DMS 273 (cell line): Measurements from ENCODE around the gene LAMA5.

Experiments used
- DNase-seq: peaks from one replicate; lab custom pipeline; 2025; ENCODE audit not compliant: unreplicated experiment; lab: John Stamatoyannopoulos, UW

Gene LAMA5

DNA sequence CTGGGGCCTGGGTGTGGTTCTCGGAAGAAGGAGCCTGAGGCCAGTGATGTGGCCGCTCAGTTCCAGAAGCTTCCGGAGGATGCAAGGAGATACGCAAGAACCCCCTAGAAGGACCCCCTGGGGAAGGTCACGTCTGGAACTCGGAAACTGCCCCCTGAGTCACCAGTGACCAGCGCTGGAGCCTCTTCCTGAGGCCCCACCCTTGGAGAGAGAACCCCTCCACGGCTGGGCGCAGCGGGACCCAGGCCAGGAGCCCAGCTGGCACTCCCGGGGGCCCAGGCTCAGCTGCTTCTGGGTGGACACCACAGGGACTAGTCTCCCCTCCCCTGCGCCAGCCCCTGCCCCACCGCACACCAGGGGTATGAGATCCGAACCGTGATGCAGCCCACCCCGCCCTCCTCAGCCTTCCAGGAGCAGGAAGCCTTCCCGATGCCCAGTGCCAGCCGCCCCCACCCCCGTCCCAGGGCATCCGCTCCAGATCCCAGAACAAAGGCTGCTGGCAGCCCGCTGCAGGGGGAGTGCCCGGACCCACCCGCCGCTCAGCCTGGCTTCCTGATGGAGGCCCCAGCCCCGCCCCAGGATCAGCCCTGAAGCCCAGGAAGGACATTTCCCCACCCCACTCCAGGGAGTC is 7.5 kb downstream of the LAMA5 start:
- DNase-seq: no peak

DNA sequence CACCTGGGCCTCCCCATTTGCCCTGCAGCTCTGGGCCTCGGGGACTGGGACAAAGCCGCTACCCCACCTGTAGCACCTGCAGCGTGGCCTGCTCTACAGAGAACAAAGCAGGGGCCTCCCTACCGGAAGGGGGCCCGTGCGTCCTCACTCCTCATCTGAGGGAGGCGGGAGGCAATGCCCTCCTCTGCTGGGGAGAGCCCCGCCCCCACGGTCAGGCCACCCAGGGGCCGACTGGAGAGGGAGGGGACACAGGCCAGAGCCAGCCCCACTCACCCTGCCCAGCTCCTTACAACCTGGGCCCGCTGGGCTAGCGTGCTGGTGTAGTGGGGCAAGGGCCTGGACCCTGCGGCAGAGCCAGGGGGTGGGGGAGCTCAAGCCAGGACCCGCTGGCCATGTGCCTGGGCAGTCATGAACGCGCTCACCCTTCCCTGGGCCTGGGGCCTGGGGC is 8.0 kb downstream of the LAMA5 start:
- no peak for DNase-seq

DNA sequence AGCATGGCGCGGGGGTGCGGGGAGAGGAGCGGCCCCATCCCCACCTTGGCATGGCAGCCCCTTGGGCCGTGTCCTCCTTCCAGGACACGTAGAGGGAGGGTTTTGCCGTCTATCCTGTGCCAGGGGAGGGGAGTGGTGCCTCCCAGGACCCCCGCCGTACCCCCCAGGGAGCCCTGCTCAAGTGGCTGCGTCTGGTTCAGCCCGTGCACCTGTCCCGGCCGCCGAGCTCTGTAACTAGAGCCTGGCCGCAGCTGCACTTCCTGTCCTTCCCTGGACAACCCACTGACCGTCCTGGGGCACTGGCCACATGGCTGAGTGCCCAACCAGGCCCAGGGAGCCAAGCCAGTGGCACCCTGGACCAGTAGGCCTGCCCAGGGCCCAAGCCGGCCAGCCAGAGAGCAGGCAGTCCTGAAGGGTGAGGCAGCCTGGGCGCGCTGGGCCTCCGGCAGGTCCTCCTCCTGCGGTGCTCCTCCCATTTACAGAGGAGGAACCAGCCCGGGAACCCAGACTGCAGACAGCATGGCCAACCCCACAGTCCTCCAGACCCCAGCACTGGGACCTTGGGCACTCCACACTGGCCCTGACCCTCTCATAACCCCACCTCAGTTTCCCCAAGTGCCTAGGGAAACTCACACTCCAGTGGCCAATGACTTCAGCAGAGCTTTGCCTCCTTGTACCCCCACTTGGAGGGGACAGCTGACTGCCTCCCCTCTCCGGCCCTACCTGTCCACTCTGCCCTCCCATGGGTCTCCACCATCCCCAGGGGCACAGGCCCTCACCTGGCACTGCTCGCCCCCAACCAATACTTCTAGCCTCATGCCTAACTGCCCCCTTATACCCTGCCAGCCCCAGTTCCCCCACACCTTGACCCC is 8.7 kb downstream of the LAMA5 start:
- DNase-seq: no peak

DNA sequence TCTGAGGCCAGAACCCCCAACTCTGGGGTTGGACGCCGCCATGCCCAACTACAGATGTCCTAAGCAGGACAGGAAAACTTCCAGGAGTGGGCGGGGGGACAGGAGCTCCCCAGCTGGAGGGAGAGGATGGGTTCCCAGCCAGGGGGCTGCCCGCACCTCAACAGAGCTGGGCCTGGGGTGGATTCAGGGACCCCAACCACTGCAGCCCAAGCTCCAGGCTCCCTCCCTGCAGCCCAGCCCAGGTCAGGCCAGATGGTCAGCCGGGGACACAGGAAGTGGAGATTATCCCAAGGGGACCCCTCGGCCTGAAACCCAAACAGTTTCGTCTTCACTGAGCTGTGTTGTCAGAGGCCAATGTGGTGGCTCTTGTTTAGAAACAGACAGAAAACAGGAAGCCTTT is 9.4 kb downstream of the LAMA5 start:
- no peak for DNase-seq

DNA sequence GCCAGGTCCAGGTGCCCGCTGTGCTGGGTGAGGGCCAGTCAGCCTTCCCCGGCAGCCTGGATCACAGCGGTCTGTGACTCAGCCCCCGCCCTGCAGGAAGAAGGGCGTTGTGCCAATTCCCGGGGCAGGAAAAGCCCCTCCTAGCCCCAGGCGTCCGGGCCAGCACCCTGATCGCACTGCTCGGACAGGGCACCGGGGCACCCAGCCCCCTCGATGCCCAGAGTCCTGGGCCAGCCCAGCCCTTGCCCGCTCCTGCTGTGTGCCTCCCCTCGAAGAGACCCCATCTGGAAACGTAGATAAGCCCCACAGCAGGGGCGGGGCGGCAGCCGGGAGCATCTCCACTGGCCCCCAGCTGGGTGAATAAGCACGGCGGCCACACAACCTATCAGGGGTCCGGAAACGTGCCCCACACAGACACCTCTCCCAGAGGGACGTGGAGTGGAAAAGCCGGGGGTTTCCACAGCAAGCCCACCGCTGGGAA is 9.9 kb downstream of the LAMA5 start:
- peak; percentile 64 for DNase-seq

DNA sequence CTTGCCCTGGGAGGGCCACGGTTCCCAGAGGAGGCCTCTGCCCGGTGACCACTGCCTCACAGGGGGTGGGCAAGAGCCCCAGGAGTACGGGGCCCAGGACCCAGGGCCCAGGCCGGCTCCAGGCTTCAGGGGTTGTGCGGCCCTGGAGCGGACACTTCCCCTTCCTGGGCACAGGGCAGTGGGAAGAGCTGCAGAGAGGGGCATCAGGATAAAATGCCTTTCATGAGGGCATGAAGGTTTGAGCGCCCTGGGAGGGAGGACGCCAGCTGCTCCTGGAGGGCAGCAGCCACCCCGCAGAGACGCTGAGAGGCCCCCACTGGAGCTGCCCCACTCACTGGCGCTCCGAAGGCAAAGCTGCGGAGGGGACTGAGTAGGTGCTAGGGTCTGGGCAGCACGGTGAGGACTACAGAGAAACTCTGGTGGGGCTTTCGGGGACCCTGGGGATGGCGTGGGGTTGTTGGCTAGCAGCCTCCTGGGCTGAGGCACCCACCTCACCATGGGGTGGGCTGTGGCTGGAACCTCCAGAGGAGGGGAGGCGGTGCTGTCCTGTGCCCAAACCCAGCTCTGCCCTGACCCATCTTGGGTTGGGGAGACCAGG is 10.4 kb downstream of the LAMA5 start:
- DNase-seq: peak; percentile 56

DNA sequence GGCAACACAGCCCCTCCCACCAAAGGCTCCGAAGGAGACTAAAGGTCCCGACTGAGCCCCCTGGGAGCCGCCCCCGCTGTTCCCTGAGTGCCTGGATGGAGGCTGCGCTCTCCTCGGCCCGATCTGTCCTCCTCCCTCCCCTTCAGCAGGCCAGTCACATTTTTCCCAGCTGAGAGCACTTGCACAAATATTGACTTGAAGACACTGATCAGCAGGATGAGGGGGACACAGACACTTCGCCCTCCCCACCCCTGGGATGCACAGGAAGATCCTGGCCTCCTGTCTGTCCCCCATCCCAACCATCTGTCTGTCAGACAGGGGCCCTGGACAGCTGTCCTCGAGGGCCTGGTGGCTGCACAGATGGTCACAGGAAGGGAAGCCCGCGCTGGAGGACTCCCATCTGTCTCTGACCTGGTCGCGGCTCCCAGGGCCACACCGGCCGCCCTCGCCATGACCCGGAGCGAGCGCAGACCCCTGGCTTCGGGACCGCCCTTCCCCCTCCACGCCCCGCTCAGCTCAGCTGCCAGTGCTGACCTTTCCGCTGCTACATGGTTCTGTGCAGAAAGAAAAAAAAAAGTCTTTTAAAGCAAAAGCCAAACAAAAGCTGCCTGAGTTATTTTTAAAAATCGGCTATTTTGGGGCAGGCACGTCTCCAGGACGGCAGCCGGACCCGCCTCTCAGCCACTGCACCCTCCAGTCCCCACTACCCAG is 11.1 kb downstream of the LAMA5 start:
- peak; percentile 77 for DNase-seq

DNA sequence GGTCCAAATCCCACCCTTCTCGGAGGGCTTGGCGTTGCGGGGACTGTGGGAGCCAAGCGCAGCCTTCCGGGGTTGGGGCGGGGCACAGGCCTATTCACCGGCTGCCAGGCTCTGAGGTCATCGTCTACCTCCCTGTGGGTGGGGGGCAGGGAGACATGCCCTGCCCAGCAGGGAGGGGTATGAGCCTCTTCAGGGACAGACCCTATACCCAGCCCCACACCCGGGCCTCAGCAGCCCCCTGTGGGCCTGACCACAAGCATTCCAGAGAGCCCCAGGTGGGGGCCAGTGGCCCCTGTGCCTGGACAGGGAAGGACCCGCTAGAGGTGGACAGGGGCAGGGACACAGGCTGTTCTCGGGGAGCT is 11.6 kb downstream of the LAMA5 start:
- peak; percentile 77 for DNase-seq

DNA sequence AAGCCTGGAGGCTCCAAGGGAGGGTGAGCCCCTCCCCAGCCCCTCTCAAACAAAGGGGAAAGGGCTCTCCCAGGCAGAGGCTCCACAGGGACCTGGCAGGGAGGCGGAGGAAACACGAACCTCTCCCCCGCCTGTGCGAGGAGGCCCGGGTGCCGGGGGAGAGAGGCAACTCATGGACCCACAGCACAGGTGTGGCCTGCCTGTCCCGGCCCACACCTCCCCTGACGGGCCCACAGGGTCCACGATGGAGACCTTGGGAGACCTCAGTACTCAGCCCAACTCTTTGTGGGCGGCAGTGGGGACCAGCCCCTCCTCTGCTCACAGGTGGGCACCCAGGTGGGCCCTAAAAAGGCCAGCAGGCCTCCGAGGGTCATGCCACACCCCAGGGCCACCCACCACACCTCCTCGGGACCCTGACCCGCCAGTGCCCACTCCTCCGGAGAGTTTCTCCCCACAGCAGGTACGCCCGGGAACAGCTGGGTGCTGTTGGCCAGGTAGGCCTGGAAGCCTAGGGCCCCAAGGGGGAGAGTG is 12.2 kb downstream of the LAMA5 start:
- no peak for DNase-seq

DNA sequence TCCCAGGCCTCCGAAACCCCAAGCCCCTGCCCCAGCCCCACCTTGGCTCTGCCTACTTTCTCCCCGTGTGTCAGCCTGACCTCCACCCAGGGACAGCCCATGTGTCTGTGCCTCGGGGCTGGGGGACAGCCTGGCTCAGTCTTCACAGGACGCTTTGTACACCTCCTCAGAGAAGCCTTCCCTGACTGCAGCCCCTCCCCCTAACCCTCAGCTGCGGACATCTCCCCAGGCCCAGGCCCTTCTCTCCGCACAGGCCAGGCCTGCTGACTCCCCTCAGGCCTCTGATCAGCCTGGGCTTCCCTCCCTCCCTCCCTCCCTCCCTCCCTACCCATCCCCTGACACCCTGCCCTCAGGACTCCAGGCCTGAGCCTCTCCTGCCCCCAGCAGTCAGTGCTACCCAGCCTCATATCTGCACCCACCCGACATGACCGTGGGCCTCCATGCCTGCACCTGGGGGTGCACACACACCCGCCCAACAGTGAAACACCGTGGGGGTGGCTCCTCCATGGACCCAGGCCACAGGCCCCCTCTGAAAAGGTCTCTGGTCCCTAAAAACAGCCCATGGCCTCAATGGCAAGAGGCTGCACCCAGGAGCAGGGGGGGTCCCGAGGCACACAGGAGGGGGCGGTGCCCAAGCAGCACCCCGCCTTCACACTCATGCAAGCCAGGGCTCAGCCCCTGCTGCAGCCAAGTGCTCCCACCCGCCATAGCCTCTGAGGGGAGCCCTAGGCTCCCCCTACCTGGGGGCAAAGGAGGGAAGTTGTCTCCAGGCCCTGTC is 12.9 kb downstream of the LAMA5 start:
- DNase-seq: no peak

DNA sequence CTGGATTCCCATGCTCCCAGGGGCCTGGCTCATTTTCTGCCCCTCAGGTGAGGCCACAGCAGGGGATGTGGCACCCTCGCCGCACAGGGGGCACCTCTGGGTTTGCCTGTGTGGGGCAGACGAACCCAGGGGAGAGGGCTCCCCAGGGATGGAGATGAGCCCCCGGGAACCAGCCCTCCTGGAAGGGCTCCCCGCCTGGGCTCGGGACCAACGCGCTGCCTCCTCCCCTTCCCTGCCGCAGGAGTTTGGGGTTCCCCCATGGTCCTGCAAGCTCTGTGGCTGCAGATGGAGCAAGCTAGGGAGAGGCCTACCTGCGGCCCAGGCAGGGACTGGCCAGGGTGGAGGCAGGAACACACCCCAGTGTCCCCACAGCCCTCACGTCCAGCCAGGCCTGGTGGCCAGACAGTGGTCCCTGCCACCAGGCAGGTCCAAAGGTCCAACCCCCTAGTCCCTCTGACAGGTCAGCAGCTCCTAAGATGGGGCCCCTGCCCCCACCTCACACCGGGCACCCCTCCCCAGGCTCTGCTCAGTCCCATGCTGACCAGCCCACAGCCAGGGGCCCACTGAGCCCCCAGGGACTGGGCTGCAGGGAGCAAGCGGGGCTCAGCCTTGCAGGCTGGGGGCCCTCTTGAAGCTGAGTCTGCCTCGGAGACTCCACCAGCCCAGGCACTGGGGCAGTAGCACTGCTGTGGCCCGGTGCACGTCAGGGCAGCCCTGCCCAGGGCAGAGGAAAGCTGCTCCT is 13.7 kb downstream of the LAMA5 start:
- no peak for DNase-seq

DNA sequence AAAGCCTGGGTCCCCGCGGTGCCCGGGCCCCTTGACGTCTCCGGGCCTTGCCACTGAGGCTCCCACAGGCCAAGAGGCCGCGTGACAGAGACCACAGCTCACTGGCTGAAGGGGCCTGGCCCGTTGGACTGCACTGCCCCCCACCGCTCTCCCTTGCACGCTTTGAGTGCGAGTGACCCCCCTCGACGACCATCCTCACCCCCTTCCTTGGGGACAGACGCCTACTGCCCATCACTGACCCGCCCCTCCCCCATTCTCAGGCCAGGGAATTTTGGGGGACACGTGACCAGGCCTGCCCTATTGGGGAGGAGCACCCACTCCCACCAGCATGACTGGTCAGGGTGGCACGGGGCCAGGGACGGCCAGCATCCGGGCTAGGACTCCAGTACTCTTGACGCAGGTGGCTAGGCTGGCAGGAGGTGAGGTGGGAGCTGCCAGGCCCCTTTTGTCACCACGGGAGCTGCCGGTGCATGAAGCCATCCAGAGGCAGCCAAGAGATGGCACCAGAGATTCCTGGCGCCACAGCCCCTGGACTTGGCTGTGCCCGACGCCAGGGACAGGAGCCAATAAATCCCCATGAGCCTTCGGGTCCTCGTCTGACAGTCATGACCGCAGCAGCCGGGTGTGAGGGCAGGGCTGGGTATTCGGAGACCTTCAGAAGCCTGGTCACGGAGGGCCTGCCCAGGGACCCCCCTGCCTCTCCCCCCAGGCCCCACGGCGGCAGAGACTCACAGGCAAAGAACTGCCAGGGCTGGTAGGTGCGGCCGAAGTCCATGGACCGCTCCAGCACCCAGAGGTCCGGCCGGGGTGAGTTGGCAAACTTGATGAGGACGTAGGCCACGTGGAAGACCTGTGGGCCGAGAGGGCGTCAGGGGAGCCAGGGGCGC is 14.5 kb downstream of the LAMA5 start:
- DNase-seq: peak; percentile 81

DNA sequence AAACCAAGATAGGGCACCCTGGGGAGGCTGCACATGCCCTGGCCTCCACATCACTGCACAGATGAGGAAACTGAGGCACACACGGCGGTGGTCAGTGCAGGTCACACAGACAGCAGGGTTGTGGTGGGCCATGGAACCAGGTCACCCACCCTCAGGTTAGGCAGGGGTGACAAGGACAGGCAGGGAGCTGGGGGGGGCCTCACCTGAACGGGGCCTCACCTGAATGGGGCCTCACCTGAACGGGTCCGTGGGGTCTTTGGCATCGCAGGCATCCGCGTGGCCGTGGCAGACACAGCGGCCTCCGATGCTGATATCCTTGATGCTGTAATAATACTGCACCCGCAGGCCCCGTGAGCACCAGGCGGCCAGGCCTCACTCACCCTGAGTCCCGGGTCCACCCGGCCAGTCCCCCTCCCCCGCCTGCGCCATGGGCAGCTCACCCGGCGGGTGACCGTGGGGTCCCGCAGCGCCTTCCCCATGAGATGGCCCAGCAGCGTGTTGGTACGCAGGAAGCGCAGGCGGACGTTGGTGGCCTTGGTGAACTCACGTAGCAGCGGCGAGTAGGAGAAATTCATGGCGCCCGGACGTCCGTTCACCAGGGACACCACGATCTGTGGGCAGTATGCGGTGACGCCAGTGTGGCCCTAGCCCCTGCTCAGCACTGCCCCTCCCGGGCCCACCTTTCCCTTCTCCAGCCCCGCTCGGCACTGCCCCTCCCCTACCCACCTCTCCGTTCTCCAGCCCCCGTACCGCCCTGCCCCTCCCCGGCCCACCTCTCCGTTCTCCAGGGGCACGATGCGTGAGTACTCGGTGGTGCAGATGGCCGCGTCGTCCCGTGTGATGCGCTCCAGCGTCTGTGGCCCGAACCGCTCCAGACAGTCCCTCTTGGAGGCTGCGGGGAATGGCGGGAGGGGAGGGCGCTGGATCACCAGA is 15.4 kb downstream of the LAMA5 start:
- DNase-seq: no peak

DNA sequence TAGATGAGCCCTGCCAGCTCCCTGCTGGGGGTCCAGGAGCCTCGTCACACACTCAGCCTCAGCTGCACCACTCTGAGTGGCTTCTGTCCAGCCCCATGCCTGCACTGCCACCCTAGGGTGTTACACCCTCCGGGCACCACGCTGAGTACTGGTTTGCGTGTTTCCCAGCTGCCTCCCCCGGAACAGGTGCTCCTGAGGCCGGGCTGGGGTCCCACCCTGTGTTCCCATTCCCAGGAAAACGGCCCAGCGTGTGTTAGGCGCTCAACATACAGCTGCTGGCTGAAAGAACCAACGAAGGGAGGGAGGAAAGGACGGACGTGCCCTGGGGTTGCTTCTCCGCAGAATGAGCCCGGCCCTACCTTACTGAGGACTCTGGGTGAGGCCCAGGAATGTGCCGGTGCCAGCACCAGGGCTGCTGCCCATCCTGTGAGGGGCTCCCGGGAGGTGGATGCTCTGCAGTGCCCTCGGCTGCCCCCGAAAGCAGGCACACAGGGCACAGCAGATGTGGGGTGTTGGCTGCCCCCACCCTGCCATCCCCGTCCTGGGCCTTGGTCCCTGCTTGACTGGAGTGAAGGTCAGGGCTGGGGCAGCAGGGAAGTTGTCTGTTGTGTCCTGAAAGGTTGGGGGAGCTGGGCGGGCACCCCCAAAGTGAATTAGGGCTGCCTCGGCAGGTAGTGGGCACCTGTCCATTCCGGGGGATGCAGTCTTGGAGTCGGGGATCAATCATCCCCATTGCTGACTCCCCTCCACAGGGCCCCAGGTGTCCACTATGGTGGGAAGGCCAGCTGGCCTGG is 16.3 kb downstream of the LAMA5 start:
- no peak for DNase-seq

DNA sequence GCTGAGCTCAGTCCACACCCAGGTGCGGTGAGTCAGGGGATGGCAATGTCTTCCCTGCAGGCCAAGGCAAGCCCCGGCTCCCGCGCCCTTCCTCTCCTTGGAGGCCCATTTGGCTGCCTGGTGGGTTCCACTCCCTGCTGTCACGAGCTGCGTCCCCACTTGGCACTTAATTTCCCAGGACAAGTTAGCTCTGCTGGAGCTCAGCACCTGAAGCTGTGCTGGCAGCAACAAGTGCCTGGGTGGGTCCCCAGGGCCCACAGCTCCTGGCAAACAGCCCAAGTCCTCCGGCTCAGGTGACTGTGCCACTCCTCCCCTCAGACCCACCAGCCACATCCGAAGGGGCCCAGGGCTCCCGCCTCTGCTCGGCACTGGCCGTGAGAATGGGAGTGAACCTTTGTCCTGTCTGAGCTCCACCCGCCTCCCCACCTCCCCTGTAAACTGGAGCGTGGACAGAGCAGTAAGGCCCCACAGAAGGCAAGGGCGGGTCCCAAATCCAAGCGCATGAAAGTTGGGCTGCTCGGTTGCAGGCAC is 16.9 kb downstream of the LAMA5 start:
- peak; percentile 57 for DNase-seq

DNA sequence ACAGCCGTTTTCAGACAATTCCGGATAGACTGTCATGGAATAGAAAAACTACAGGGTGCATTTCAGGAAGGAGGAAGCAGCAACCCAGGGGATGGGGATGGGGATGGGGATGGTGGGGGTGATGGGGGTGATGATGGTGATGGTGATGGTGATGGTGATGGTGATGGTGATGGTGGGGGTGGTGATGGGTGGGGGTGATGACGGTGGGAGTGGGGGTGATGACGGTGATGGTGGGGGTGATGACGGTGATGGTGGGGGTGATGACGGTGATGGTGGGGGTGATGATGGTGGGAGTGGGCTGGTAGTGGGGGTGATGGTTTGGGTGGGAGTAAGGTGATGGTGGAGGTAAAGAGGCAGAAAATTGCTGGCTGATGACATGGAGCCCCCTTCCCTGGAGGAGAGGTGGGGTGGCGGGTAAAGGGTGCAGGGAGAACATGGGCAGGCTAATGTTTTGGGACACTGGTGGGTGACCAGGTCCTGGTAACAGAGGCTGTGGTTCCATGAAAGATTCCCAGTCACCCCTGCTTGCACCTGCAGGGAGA is 17.5 kb downstream of the LAMA5 start:
- no peak for DNase-seq
